Fibroblast of lung (primary cell): Measurements from ENCODE around the gene AQP2. TPM values are rescaled to one million over a fixed set of nuclear protein-coding genes. Genes with fewer than 3 reads are reported as not detected.

ENCODE experiments used
- DNase-seq, 2 donors: peaks; one replicate each; pipeline versions ENCODE4 v3.0.0 to v3.0.0-alpha.2; 2010; ENCODE audit warnings: low read depth in 2 of 2
- H2AFZ ChIP-seq: 2 replicates; pipeline ENCODE4 v1.5.1; 2012; ENCODE audit warnings: low read length, control low read depth, inconsistent platforms
- H3K27ac ChIP-seq: 2 replicates; pipeline ENCODE4 v1.5.1; 2011; ENCODE audit warnings: low read length, control low read depth; ENCODE audit not compliant: insufficient read depth
- H3K27me3 ChIP-seq: 2 replicates; pipeline ENCODE4 v1.5.1; 2011; ENCODE audit warnings: mild to moderate bottlenecking, low read length; ENCODE audit not compliant: control insufficient read depth, insufficient read depth
- H3K36me3 ChIP-seq: 2 replicates; pipeline ENCODE4 v1.5.1; 2011; ENCODE audit warnings: low read length; ENCODE audit not compliant: control insufficient read depth, insufficient read depth
- H3K4me1 ChIP-seq: 2 replicates; pipeline ENCODE4 v1.5.1; 2011; ENCODE audit warnings: low read length; ENCODE audit not compliant: control insufficient read depth, insufficient read depth; ENCODE audit errors: extremely low read depth
- H3K4me2 ChIP-seq: 2 replicates; pipeline ENCODE4 v1.5.1; 2011; ENCODE audit warnings: low read length, control low read depth; ENCODE audit not compliant: insufficient read depth; ENCODE audit errors: extremely low read depth
- H3K4me3 ChIP-seq, 4 experiments: fragments of 200-600 bp in 1 of 4; sonication (generic) in 1 of 4; replicated peaks in 1 of 4; 2 replicates each; pipeline ENCODE4 v1.5.1; 2011 to 2016; ENCODE audit warnings: low read length in 4 of 4, low read depth in 3 of 4, mild to moderate bottlenecking in 3 of 4, control low read depth in 2 of 4, inconsistent platforms in 1 of 4, mixed read lengths in 1 of 4; ENCODE audit not compliant: insufficient read depth in 1 of 4; ENCODE audit errors: control extremely low read depth in 1 of 4
- H3K79me2 ChIP-seq: 2 replicates; pipeline ENCODE4 v1.5.1; 2012; ENCODE audit warnings: mild to moderate bottlenecking, low read length, inconsistent platforms; ENCODE audit not compliant: control insufficient read depth, insufficient read depth
- H3K9ac ChIP-seq: 2 replicates; pipeline ENCODE4 v1.5.1; 2011; ENCODE audit warnings: mild to moderate bottlenecking, low read length, control low read depth; ENCODE audit not compliant: insufficient read depth
- H3K9me3 ChIP-seq: 2 replicates; pipeline ENCODE4 v1.5.1; 2012; ENCODE audit warnings: low read depth, low read length; ENCODE audit not compliant: control insufficient read depth, insufficient read depth
- H4K20me1 ChIP-seq: 2 replicates; pipeline ENCODE4 v1.5.1; 2011; ENCODE audit warnings: low read length; ENCODE audit not compliant: control insufficient read depth, insufficient read depth; ENCODE audit errors: extremely low read depth
- EZH2 ChIP-seq: IDR thresholded peaks from 2 replicates; pipeline ENCODE4 v1.5.1; 2012; ENCODE audit warnings: low read length, control low read depth, mild to moderate bottlenecking; ENCODE audit errors: missing control alignments
- polyA plus RNA-seq, 2 donors: library from polyadenylated mRNA; depleted of rRNA in 1 of 2; stranded (reverse) in 1 of 2; unstranded in 1 of 2; fragments of >200 nt; gene quantifications; 2 replicates each; pipeline ENCODE4 v1.2.1, GENCODE V29; 2011 to 2012; ENCODE audit warnings: missing spikeins in 1 of 2
- total RNA-seq: library from RNA; depleted of rRNA; stranded (reverse); fragments of >200 nt; gene quantifications from 2 replicates; pipeline ENCODE4 v1.2.1, GENCODE V29; 2014
- TF ChIP-seq, protein P1 (sequence below), 2 donors: IDR thresholded peaks in 1 of 2; conservative IDR thresholded peaks in 1 of 2; 1 replicate in 1 of 2; 2 replicates in 1 of 2; pipeline ENCODE4 v1.5.1; 2011 to 2012; ENCODE audit warnings: low read length in 2 of 2, control low read depth in 1 of 2, inconsistent platforms in 1 of 2, low read depth in 1 of 2, mild to moderate bottlenecking in 1 of 2

Gene AQP2
- total and polyA plus RNA-seq, 2 donors (not counting 1 experiment from before 2014, with no cell fraction given) = not detected

DNA sequence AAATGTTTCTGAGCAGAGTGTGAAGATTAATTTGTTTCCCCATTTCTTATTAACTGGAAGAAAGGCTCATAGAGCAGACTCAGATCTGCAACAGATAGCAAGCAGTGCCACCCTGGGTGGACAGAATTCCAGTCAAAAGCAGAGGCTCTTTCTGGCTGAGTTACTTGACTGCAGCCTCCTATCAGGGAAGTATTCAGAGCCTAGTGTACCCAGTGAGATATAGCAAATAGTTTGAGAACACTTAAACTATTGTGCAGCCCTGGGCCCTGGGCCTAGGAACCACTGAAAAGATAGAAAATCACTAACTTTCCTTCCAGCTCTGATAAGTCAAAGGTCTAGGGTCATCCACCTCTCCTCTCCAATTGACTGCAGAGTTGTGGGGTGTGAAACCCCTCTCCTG, 11.2 kb upstream of the AQP2 start:
- H2AFZ ChIP-seq = no peak overlapping the region
- no peak overlapping the region for H3K9ac ChIP-seq
- no peak for DNase-seq
- H3K9me3 ChIP-seq = no peaks in the 10 kb centered on the region
- no peak for TF ChIP-seq EZH2
- TF ChIP-seq, protein P1, sequence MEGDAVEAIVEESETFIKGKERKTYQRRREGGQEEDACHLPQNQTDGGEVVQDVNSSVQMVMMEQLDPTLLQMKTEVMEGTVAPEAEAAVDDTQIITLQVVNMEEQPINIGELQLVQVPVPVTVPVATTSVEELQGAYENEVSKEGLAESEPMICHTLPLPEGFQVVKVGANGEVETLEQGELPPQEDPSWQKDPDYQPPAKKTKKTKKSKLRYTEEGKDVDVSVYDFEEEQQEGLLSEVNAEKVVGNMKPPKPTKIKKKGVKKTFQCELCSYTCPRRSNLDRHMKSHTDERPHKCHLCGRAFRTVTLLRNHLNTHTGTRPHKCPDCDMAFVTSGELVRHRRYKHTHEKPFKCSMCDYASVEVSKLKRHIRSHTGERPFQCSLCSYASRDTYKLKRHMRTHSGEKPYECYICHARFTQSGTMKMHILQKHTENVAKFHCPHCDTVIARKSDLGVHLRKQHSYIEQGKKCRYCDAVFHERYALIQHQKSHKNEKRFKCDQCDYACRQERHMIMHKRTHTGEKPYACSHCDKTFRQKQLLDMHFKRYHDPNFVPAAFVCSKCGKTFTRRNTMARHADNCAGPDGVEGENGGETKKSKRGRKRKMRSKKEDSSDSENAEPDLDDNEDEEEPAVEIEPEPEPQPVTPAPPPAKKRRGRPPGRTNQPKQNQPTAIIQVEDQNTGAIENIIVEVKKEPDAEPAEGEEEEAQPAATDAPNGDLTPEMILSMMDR (conservative IDR thresholded peaks at IDR 0.05 in 1 of 2, IDR thresholded peaks at IDR 0.05 in 1 of 2; ENCODE audit: low read depth in 1 of 2, low read length in 2 of 2) = no peak
- no peak overlapping the region for H3K4me3 ChIP-seq
- H3K79me2 ChIP-seq = no peaks in the 10 kb centered on the region
- H3K4me1 ChIP-seq = no peaks in the 10 kb centered on the region
- H3K36me3 ChIP-seq = no peaks in the 10 kb centered on the region
- no peak overlapping the region for H3K4me2 ChIP-seq
- H4K20me1 ChIP-seq = no peaks in the 10 kb centered on the region
- no peaks in the 10 kb centered on the region for H3K27me3 ChIP-seq
- no peak overlapping the region for H3K27ac ChIP-seq

DNA sequence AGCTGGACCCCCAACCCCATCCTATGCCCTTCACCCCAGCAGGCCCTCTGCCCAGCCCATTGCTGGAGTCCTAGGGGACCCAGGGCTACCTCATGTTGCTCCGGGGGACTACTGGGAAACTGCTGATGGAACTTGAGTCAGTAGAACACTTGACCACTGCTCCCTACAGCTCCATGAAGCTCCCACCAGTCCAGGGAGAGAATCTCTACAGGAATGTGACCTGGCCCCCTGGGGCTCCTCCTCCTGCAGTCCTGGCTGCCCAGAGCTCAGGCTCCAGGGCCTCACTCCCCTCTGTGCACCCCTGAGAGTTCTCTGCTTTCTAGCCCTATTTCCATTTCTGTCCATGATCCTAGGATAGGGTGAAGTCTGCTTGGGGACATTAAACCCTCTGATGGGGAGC, 10.8 kb upstream of the AQP2 start:
- no peaks in the 10 kb centered on the region for H3K36me3 ChIP-seq
- no peak overlapping the region for H3K27ac ChIP-seq
- no peak overlapping the region for H3K4me3 ChIP-seq
- H3K9ac ChIP-seq = no peak overlapping the region
- H3K9me3 ChIP-seq = no peaks in the 10 kb centered on the region
- H4K20me1 ChIP-seq = no peaks in the 10 kb centered on the region
- no peak for DNase-seq
- H3K27me3 ChIP-seq = no peaks in the 10 kb centered on the region
- no peak overlapping the region for H2AFZ ChIP-seq
- no peaks in the 10 kb centered on the region for H3K4me1 ChIP-seq
- no peak for TF ChIP-seq EZH2
- TF ChIP-seq, protein P1 (conservative IDR thresholded peaks at IDR 0.05 in 1 of 2, IDR thresholded peaks at IDR 0.05 in 1 of 2; ENCODE audit: low read depth in 1 of 2, low read length in 2 of 2) = no peak
- H3K4me2 ChIP-seq = no peak overlapping the region
- no peaks in the 10 kb centered on the region for H3K79me2 ChIP-seq

DNA sequence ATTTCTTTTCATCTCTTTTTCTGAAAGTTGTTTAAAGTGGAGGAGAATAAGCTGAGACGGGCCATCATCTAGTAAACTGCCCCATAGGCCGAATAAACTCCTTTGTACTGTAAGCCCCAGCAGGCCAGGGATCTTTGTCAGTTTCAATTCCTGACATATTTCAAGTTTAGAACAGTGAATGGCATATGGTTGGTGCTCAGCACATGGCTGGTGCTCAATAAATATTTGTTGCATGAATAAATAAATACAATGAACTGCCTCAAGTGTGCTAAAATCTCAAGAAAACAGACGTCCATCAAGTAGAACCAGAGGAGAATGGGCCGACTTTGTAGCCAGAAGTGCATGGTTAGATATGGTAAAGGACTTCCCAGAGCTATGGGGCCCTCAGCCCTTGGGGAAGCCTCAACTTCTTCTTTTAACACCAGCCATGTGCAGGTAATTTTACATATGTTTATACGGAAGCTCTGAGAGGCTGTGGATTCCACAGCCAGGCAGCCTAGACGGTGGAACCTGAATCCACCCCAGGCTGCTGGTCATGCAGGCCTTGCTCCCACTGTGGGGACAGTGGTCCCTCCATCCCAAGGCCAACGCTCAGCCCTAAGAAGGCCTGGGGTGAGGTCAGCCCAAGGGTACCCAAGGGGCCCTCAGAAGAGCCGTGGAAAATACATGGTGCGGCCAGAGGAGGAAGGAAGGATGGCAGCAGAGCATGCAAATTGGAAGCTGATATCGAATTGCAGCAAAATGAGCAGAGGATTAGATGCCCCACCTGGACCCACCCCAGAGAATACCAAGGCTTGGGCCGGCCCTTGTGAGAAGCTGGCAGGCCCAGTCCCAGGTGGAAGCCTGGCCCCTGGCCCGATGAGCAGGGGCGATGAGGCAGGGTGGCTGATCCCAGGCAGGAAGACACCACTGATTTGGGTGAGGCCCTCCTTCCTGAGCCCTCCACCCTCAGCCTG, 8.7 kb upstream of the AQP2 start:
- no peaks in the 10 kb centered on the region for H3K79me2 ChIP-seq
- H3K9me3 ChIP-seq = no peaks in the 10 kb centered on the region
- no peak for TF ChIP-seq EZH2
- TF ChIP-seq, protein P1 (conservative IDR thresholded peaks at IDR 0.05 in 1 of 2, IDR thresholded peaks at IDR 0.05 in 1 of 2; ENCODE audit: low read depth in 1 of 2, low read length in 2 of 2) = no peak
- no peak overlapping the region for H3K27ac ChIP-seq
- no peak overlapping the region for H3K9ac ChIP-seq
- H3K36me3 ChIP-seq = no peaks in the 10 kb centered on the region
- no peak overlapping the region for H2AFZ ChIP-seq
- H3K4me1 ChIP-seq = no peaks in the 10 kb centered on the region
- no peak overlapping the region for H3K4me2 ChIP-seq
- no peaks in the 10 kb centered on the region for H4K20me1 ChIP-seq
- no peak overlapping the region for H3K4me3 ChIP-seq
- H3K27me3 ChIP-seq = no peaks in the 10 kb centered on the region
- no peak for DNase-seq
